HFF-Myc (cell line): Measurements from ENCODE around the gene BTRC.
A peak's percentile ranks its signal among the peaks of the same experiment; 100 is the strongest.

ENCODE experiments used
- DNase-seq: peaks from one replicate; pipeline ENCODE4 v3.0.0-alpha.2; 2011; ENCODE audit warnings: low read depth; ENCODE audit errors: extremely low read depth
- H3K4me3 ChIP-seq: replicated peaks from 2 replicates; pipeline ENCODE4 v1.5.1; 2011; ENCODE audit warnings: low read depth, mild to moderate bottlenecking, control low read depth, low read length
- CTCF ChIP-seq: IDR thresholded peaks from 2 replicates; pipeline ENCODE4 v1.5.1; 2012; ENCODE audit warnings: mild to moderate bottlenecking, low read depth, low read length, control low read depth; ENCODE audit errors: missing control alignments

Gene BTRC

GRCh38 chr10:101429423-101429822 is 75.5 kb downstream of the BTRC start:
- DNase-seq = no peak
- TF ChIP-seq CTCF = no peak
- no peak overlapping the region for H3K4me3 ChIP-seq

GRCh38 chr10:101436302-101436701 is 82.3 kb downstream of the BTRC start:
- TF ChIP-seq CTCF = no peak
- DNase-seq = no peak
- H3K4me3 ChIP-seq = no peak overlapping the region

- no peak overlapping the region for H3K4me3 ChIP-seq
- DNase-seq = no peak
- no peak for TF ChIP-seq CTCF
Observed at GRCh38 chr10:101438881-101439391, 85.0 kb downstream of the BTRC start.

- peak; percentile 61 for TF ChIP-seq CTCF
- DNase-seq = peak; percentile 44
- H3K4me3 ChIP-seq = no peak overlapping the region
Observed at GRCh38 chr10:101441541-101442455, 87.8 kb downstream of the BTRC start.

GRCh38 chr10:101442456-101442800 is 88.5 kb downstream of the BTRC start:
- TF ChIP-seq CTCF = no peak
- DNase-seq = no peak
- no peak overlapping the region for H3K4me3 ChIP-seq

- no peak overlapping the region for H3K4me3 ChIP-seq
- no peak for DNase-seq
- no peak for TF ChIP-seq CTCF
Observed at GRCh38 chr10:101444058-101444898, 90.3 kb downstream of the BTRC start.
